Regular cardiac myocyte (primary cell): ENCODE data around the gene OR52N4. TPM values are rescaled to one million over a fixed set of nuclear protein-coding genes. Genes with fewer than 3 reads are reported as not detected.

ENCODE experiments used
- total RNA-seq: library from RNA; depleted of rRNA; stranded (reverse); fragments of >200 nt; gene quantifications from 2 replicates; pipeline ENCODE4 v1.2.3, GENCODE V29; 2014

Gene OR52N4
- not detected in 2 replicates for total RNA-seq

DNA sequence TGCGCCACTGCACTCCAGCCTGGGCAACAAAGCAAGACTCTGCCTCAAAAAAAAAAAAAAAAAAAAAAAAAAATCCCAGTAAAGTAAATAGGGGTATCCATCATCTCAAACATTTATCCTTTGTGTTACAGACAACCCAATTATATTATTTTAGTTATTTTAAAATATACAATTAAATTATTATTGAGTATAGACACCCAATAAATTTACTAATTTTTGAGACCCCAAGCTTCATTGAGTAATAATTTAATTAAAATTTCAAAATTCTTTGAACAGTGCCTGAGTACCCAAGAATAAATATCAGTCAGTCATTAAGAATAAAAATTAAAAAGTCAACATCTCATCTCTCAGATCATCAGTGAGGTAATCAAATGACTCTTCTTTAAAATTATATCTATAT lies at the start of gene OR52N4:
OR52N4 (plus strand) TSS at position 301 of the 400 bp plus-strand sequence. CDS start 498 bp downstream, outside the sequence.

GRCh38 chr11:5736396-5736795 lies 17.6 kb upstream of the OR52N4 start, which contains the start of gene OR56B1:
Gene OR56B1, plus strand, starts transcription at chr11:5736448. Its CDS starts 69 bp downstream, at chr11:5736517.

DNA sequence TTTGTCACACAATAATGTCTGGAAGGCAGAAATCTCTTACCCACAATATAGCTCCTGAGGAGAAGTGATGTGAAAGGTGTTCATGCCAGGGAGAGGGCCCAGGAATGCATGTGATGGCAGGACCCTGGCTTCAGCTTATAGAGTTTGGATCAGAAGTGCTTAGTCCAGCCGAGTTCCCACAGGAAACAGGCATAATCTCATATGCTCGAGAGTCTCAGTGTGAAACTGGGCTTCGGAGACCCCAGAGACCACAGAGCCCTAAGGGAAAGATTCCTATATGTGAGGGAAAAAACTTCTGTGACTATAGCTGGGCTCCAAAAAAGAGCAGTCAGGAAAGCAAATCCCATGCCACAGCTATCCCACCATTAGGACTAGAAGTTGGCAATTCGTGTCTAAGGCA lies 29.2 kb downstream of the OR52N4 start, which contains the start of gene OR52N5:
OR52N5 (minus strand) TSS at position 101 of the 400 bp plus-strand sequence. CDS start 4,721 bp downstream, outside the sequence.

DNA sequence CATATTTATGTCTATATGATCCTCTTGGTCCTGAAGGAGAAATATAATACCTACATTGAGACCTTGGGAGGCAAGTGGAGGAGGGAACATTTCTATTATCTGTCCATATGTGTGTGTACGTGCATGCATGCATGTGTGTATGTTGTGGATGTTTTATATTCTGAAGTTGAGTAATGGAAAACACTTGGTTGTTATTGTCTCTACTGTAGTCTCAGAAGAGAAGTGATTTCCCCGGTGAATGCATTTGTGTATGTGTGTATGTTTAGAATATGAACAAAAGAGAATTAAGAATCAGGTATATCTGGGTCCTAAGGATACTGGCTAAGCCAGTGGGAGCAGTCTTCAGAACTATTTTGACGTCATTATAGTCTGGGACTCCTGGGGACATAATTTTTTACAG lies 37.1 kb downstream of the OR52N4 start, which contains the start of gene OR52N1:
OR52N1 (minus strand) TSS at position 101 of the 400 bp plus-strand sequence. CDS start 2,449 bp downstream, outside the sequence.

Other genes starting within 250 kb of the OR52N4 start
- gene UBQLN3, start 244.3 kb upstream of the OR52N4 start, total RNA-seq = not detected in 2 replicates
- under 0.01 TPM in 1 of 2 replicates, not detected in the other for gene UBQLNL, start 237.5 kb upstream of the OR52N4 start, total RNA-seq
- gene OR52H1, start 205.7 kb upstream of the OR52N4 start, total RNA-seq = 0.19 and 0.56 TPM in 2 replicates
- gene OR52B6, start 173.4 kb upstream of the OR52N4 start, total RNA-seq = not detected in 2 replicates
- 2.8 and 5.2 TPM in 2 replicates for gene TRIM6, start 157.6 kb upstream of the OR52N4 start, total RNA-seq
- gene TRIM34, start 129.2 kb upstream of the OR52N4 start, total RNA-seq = 8.6 and 13.2 TPM in 2 replicates
- 42.2 and 49.3 TPM in 2 replicates for gene TRIM5, start 69.2 kb upstream of the OR52N4 start, total RNA-seq
- gene TRIM22, start 64.5 kb upstream of the OR52N4 start, total RNA-seq = 68.2 and 177 TPM in 2 replicates
- not detected in 2 replicates for gene OR56B1, start 17.8 kb upstream of the OR52N4 start, total RNA-seq
- gene OR52N5, start 29.1 kb downstream of the OR52N4 start, total RNA-seq = not detected in 2 replicates
- gene OR52N1, start 37.0 kb downstream of the OR52N4 start, total RNA-seq = not detected in 2 replicates
- not detected in 2 replicates for gene OR52N2, start 54.7 kb downstream of the OR52N4 start, total RNA-seq
- gene OR52E6, start 87.7 kb downstream of the OR52N4 start, total RNA-seq = not detected in 2 replicates
- gene OR52E8, start 103.4 kb downstream of the OR52N4 start, total RNA-seq = not detected in 2 replicates
- gene OR52E4, start 126.4 kb downstream of the OR52N4 start, total RNA-seq = not detected in 2 replicates
- not detected in 2 replicates for gene OR52E5, start 139.0 kb downstream of the OR52N4 start, total RNA-seq
- not detected in 2 replicates for gene OR56A3, start 188.0 kb downstream of the OR52N4 start, total RNA-seq
- not detected in 2 replicates for gene OR56A5, start 214.3 kb downstream of the OR52N4 start, total RNA-seq
- not detected in 2 replicates for gene OR52L1, start 232.7 kb downstream of the OR52N4 start, total RNA-seq